Nephron progenitor cell (in vitro differentiated cells): Measurements from ENCODE around the gene P2RY6.

Source experiments
- DNase-seq: peaks from one replicate; pipeline ENCODE4 v3.0.0; 2021
- H3K27ac Mint-ChIP-seq: 2 replicates; pipeline ENCODE4 v1.8.0; 2021; ENCODE audit warnings: mild to moderate bottlenecking, moderate library complexity, mixed read lengths
- H3K27me3 Mint-ChIP-seq: 2 replicates; pipeline ENCODE4 v1.8.0; 2021; ENCODE audit warnings: mild to moderate bottlenecking, low read depth, mixed read lengths; ENCODE audit not compliant: poor library complexity
- H3K36me3 Mint-ChIP-seq: 2 replicates; pipeline ENCODE4 v1.8.0; 2021; ENCODE audit warnings: low read depth, mixed read lengths
- H3K4me1 Mint-ChIP-seq: 2 replicates; pipeline ENCODE4 v1.8.0; 2021; ENCODE audit warnings: mixed read lengths
- H3K4me3 Mint-ChIP-seq: 2 replicates; pipeline ENCODE4 v1.8.0; 2021; ENCODE audit warnings: mild to moderate bottlenecking, moderate library complexity, mixed read lengths
- H3K9me3 Mint-ChIP-seq: 2 replicates; pipeline ENCODE4 v1.8.0; 2021; ENCODE audit warnings: mild to moderate bottlenecking, moderate library complexity, mixed read lengths
- CTCF ChIP-seq: fragments of 200-600 bp; sonication (generic); IDR thresholded peaks from 2 replicates; pipeline ENCODE4 v1.5.0; 2021; ENCODE audit warnings: antibody characterized with exemption

Gene P2RY6

GRCh38 chr11:73345481-73346160 is 73.5 kb downstream of the P2RY6 start:
- TF ChIP-seq CTCF: no peak
- Mint-ChIP-seq H3K9me3 (no peaks in the 10 kb centered on the region), H3K36me3 (peaks cover 19% of the 10 kb centered on the region), H3K27ac (no peak overlapping the region), H3K27me3 (peaks cover 23% of the 10 kb centered on the region), H3K4me3 (no peak overlapping the region), H3K4me1 (peaks cover 44% of the 10 kb centered on the region)
- no peak for DNase-seq

- DNase-seq: no peak
- Mint-ChIP-seq H3K27me3 (peaks cover 18% of the 10 kb centered on the region), H3K36me3 (peaks cover 13% of the 10 kb centered on the region), H3K27ac (no peak overlapping the region), H3K4me1 (peaks cover 42% of the 10 kb centered on the region), H3K9me3 (no peaks in the 10 kb centered on the region), H3K4me3 (no peak overlapping the region)
- TF ChIP-seq CTCF: no peak
Observed at GRCh38 chr11:73346186-73346935, 74.2 kb downstream of the P2RY6 start.

- H3K36me3 Mint-ChIP-seq: peaks cover 9% of the 10 kb centered on the region
- H3K27ac Mint-ChIP-seq: peak overlapping the region; percentile 12
- H3K9me3 Mint-ChIP-seq: no peaks in the 10 kb centered on the region
- no peak for TF ChIP-seq CTCF
- H3K4me1 Mint-ChIP-seq: peaks cover 37% of the 10 kb centered on the region
- no peak overlapping the region for H3K4me3 Mint-ChIP-seq
- H3K27me3 Mint-ChIP-seq: peaks cover 10% of the 10 kb centered on the region
- DNase-seq: no peak
Observed at GRCh38 chr11:73347067-73347466, 74.9 kb downstream of the P2RY6 start.
